GM18505 (cell line): Measurements from ENCODE around the gene CPNE2.

Experiments
- ATAC-seq: cut with Tn5 transposase; IDR thresholded peaks from one replicate; pipeline ENCODE4 v1.9.1; 2021; ENCODE audit not compliant: unreplicated experiment
- POLR2A ChIP-seq: IDR thresholded peaks from 4 replicates; pipeline ENCODE4 v1.6.1; 2011; ENCODE audit warnings: borderline replicate concordance; ENCODE audit not compliant: insufficient read depth, insufficient read length; ENCODE audit errors: extremely low read depth

CPNE2 gene

DNA sequence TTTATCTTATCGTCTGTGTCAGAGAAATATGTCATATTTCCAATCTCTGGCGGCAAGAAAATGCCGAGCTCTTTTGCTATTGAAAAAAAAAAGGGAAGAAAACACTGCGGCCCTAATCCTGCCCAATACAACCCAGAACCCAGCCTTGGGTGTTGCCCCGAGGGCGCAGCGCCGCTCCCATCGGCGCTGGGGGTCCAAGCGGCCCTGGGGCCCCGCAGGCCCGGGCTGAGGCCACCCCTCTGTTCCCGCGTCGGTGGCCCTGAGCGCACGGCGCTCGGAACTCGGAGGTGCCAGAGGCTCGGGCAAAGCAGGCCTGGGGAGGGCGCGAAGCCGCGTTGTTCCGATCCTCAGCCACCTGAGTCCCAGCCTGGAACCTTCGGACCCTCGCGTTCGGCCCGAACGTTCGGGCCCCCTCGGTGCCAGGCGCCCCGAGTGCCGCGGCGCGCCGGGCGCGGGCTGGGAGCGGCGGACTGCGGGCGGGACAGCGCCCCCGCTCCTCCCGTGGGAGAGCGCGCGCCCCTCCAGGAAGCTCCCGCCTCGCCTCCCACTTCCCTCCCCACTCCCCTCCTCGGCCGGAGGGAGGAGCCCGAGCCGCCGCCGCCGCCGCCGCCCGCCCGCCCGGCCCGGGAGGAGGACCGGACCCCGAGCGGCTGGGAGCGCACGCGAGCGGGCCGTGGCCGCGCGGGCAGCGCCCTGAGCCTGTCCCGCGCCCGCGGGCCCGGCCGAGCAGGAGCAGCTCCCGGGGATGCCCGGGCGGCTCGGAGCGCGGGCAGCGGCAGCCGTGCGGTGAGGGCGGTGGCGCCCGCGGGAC, at the start of gene CPNE2:
CPNE2 (plus strand) TSS at position 609 of the 811 bp plus-strand sequence. CDS start 18,160 bp downstream, outside the sequence.
- TF ChIP-seq POLR2A, result no peak
- ATAC-seq, result peak; percentile 58

- TF ChIP-seq POLR2A, result no peak
Observed at GRCh38 chr16:57043248-57043647, 49.1 kb upstream of the CPNE2 start.

DNA sequence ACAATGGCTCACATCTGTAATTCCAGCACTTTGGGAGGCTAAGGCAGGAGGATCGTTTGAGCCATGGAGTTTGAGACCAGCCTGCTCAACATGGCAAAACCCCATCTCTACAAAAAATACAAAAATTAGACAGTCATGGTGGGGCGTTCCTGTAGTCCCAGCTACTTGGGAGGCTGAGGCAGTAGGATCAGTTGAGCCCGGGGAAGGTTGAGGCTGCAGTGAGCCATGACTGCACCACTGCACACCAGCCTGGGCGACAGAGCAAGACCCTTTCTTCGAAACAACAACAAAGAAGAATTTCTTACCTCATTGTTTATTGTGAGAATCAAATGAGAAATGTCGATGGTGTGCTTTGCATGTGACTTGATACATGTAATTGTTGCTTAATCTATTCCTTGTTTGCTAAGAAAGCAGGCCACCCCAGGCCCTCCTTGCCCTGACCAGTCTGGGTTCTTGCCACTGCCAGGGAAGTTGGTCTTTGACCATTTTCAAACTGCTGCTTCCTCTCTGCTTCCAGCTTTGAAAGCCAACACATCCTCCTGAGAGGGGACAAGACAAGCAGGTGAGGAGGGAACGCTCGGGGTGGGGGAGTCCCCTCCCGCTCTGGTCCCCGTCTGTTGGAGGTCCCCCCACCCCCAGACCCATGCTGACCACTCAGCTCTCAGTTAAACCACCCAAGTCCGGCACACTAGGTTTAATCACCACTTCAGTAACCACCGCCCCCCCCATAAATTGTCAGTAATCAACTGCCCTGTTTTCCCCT, 47.3 kb upstream of the CPNE2 start:
- ATAC-seq, result no peak
- no peak for TF ChIP-seq POLR2A

More at GRCh38 chr16:57043248-57043647, 49.1 kb upstream of the CPNE2 start:
- no peak for ATAC-seq

DNA sequence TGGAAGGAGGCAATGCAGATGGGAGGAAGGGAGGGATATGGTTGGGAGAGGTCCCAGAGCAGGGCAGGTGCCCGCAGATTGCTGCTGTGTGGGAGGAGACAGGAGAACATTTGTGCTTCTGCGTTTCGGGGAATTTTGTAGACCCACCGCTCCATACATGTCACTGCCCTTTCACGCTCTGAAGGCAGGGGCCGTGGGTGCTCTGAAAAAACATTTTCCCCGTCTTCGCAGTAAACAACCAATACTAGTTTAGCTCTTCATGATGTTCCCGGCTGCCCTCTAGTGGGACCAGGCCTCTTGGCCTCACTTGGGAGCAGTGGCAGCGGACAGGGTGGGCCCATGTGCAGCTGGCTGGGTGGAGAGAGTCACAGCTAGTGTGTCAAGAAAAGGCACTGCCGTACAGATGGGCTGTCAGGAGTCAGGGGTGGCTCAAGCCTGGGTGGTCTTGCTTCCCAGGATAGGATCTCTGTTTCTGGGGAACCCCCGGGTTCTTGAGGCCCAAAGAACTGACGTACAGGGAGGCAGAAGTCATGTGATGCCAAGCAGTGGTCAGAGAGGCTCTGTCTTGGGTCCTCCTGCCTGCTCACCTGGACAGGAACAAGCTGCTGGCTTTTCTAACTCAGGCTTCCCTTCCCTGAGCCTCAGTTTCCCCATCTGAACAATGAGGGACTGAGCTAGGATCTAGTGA, 46.5 kb upstream of the CPNE2 start:
- peak; percentile 14 for TF ChIP-seq POLR2A
- ATAC-seq, result no peak

DNA sequence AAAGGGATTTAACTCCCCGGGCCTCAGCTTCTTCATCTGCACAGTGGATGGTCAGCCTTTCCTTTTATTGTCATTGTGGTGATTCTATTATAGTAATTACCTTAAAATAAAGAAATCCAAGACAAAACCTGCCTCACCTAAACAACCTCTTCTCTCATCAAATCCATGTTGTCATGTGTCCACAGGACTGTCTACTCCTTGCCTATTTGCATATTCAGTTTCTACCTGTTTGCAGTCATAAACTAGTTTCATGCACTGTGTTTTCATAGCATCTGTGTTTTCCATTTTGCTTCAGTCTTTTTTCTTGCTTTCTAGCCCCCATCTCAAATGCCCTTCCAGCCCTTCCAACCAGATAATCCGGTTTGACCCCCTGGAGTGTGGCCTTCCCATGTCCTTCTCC, 44.3 kb upstream of the CPNE2 start:
- TF ChIP-seq POLR2A, result no peak
- ATAC-seq, result no peak

DNA sequence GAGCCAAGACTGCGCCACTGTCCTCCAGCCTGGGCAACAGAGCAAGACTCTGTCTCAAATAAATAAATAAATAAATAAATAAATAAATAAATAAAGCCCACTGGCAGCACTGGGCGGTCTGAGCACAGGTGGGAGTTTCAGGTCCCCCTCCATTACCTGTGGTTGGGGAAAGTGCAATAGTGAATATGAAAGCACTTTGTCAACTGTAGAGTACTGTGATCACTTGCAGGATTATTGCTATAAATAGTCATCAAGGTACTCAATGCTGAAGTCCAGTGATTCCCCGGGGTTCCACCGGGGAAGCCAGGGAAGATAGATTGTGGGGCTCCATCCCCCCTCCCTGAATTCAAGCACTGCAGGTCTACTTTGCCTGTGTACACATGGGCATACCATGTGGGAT, 42.7 kb upstream of the CPNE2 start:
- no peak for TF ChIP-seq POLR2A
- peak; percentile 52 for ATAC-seq

GRCh38 chr16:57051696-57052228, 40.6 kb upstream of the CPNE2 start:
- no peak for ATAC-seq
- no peak for TF ChIP-seq POLR2A

GRCh38 chr16:57053206-57053605, 39.2 kb upstream of the CPNE2 start:
- TF ChIP-seq POLR2A, result no peak
- no peak for ATAC-seq

DNA sequence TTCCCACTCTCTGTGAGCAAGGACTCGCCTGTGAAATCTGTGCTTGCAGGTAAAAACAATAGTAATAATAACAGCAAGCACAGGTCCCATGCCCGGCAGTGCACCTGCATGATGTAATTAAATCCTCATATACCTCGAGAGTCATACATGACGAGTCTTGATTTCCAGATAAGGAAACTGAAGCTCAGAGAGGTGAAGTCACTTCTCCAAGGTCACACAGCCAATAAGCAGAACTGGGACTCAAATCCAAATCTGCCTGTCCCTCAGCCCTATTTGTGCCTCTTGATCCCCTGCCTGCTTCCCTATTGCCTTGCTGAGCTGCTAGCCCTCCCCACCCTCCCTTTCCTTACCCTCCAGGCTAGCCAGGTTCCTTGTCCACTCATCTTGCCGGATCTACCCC, 38.0 kb upstream of the CPNE2 start:
- no peak for ATAC-seq

GRCh38 chr16:57054771-57055170, 37.6 kb upstream of the CPNE2 start:
- ATAC-seq, result no peak
- TF ChIP-seq POLR2A, result no peak

More for the DNA sequence above, 38.0 kb upstream of the CPNE2 start:
- TF ChIP-seq POLR2A, result no peak

DNA sequence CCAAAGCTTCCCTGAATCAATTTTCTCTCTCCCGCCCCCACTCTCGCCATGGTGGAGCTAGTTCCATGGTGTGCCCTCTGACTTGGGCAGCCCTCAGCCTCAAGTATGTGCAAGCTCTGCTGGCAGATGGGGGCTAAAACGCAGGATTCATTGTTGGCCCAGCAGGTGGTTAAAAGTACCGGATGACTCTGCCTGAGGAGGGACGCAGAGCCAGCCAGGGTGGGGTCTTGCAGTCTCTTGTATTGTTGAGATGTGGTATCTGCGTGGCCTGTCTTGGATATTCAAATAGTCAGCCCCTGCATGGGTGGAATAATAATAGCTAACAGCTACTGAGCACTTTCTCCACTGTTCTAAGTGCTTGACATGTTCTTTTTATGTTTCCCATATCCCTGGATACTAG, 36.7 kb upstream of the CPNE2 start:
- TF ChIP-seq POLR2A, result no peak
- ATAC-seq, result no peak

DNA sequence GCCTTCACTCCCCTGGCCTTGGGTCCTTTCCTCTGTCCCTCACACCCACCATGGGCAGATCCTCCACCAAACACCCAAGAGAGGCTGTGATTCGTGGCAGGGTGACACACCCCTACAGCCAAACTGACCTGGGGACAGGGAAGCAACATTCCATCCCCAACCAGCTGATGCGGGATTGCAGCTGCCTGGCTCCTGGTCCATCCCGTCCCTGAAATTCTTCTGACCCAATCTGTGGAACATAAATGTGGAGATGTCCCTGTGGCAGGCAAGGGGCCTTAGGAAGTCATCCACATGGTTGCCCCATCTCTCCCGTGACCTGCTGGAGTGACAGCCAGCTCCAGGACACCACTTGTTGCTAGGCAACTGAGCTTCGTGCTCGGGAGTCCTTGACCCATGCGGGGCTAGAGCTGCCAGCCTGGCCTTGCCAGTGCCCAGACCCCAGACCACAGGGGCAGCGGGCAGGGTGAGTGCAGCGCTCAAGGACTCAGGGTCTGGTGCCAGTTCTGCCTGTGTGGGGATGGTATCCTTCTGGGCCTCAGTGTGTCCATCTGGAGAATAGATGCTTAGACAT, 34.0 kb upstream of the CPNE2 start:
- TF ChIP-seq POLR2A, result no peak
- ATAC-seq, result no peak
